IPS-18c (cell line): Measurements from ENCODE around the gene ANKRD42.
"Not testable (repeated sequence)": the region's sequence is repeated elsewhere in the genome, so short reads cannot be mapped to it uniquely, and the experiment has no call there.

Experiments
- H3K4me3 ChIP-seq: 2 replicates; pipeline ENCODE4 v1.7.0; 2013; ENCODE audit warnings: low read depth, mild to moderate bottlenecking, low read length, moderate library complexity; ENCODE audit not compliant: insufficient read depth
- H3K9me3 ChIP-seq: one replicate; pipeline ENCODE4 v1.6.1; 2013; ENCODE audit warnings: mild to moderate bottlenecking, low read length, moderate library complexity; ENCODE audit not compliant: control insufficient read depth, insufficient read depth

ANKRD42 gene

GRCh38 chr11:83269080-83269479 is 75.6 kb downstream of the ANKRD42 start:
- H3K9me3 ChIP-seq, H3K4me3 ChIP-seq: not testable (repeated sequence)

DNA sequence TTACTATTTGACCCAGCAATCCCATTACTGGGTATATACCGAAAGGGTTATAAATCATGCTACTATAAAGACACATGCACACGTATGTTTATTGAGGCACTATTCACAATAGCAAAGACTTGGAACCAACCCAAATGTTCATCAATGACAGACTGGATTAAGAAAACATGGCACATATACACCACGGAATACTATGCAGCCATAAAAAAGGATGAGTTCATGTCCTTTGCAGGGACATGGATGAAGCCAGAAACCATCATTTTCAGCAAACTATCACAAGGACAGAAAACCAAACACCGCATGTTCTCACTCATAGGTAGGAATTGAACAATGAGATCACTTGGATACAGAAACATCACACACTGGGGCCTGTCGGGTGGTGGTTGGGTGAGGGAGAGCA is 78.2 kb downstream of the ANKRD42 start:
- not testable (repeated sequence) for H3K9me3 ChIP-seq

GRCh38 chr11:83272627-83273026 is 79.1 kb downstream of the ANKRD42 start:
- Histone ChIP-seq H3K4me3 (no peak overlapping the region), H3K9me3 (no peaks in the 10 kb centered on the region)

More for the DNA sequence above, 78.2 kb downstream of the ANKRD42 start:
- not testable (repeated sequence) for H3K4me3 ChIP-seq

DNA sequence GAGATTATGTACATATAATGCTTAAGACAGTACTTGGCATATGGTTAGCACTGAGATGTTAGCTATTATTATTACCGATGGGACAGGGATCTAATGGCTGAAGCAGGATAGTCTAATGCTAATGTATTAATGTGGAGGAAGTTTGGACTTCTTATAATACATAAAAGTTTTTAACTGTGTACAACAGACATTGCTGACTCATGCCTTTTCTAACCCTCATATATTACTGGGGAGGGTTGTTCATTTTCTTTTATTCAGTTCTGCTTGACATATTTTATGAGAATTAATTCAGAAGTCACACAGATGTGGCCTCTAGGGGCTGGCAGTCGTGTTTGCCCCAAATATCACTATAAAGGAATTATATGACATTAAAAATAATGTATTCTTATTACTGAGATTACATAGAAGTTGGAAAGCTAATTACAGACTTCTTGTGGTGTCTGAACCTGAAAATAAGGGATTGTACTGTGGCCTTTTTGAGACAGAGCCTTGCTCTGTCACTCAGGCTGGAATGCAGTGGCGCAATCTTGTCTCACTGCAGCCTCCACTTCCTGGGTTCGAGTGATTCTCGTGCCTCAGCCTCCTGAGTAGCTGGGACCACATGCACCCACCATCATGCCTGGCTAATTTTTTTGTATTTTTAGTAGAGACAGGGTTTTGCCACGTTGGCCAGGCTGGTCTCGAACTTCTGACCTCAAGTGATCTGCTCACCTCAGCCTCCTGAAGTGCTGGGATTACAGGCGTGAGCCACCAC is 82.6 kb downstream of the ANKRD42 start:
- Histone ChIP-seq H3K9me3 (no peaks in the 10 kb centered on the region), H3K4me3 (no peak overlapping the region)

- H3K4me3 ChIP-seq: no peak overlapping the region
- no peaks in the 10 kb centered on the region for H3K9me3 ChIP-seq
Measured at GRCh38 chr11:83278351-83278750, 84.8 kb downstream of the ANKRD42 start.

GRCh38 chr11:83280256-83280655 is 86.7 kb downstream of the ANKRD42 start:
- Histone ChIP-seq H3K4me3 (no peak overlapping the region), H3K9me3 (no peaks in the 10 kb centered on the region)

DNA sequence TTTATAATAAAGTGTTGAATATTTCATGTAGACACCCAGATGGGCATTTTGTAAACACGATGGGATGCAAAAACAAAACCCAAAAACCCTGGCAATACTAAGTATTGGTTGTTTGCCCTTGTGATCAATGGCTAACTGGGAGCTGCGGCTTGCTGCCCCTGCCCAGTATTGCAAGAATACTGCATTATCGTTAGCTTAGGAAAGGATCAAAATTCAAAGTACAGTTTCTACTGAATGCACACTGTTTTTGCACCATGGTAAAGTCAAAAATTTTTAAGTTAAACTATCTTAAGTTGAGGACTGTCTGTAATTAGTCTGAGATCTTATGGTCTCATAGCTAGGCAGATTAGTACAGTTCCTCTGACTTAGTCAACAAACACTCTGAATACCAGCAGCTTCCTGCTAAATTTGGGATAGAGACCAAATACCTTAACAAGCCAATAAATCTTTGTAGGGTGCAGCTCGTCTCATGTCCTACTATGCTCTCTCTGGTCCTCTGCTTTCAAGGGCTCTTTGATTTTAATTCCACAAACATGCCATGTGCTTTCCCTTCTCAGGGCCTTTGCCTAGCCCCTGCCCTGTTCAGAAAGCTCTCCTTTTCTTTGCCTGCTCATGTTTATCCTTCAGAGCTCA is 88.7 kb downstream of the ANKRD42 start:
- H3K9me3 ChIP-seq: no peaks in the 10 kb centered on the region
- H3K4me3 ChIP-seq: no peak overlapping the region

DNA sequence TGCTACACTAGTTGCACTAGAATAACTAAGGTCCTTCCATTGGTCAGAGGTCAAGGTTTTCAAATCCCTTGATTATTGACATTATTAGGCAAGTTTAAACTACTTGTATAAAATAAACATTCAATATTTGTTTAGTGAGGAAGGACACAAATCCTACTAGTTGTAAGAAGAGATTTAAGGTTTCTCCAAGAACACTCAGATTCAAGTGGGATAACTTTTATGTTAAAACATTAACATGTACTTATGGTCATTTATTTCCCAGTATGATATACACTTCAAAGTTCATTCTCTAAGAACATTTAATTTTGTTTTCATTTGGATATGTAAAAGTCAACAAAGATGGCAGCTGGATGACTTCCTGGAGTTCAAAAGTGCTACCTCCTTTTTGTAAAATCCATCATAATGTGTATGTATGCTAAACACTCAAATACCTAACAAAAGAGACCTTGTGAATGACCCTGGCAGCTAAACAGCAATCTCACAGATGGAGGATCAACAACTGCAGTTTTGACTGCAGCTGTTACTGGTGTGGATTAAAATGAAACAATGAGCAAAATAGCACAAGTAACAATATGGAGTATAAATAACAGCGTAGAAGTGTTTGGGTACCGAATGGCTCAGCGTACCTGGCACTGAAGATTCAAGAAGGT is 91.1 kb downstream of the ANKRD42 start:
- peak overlapping the region; percentile 98 for H3K4me3 ChIP-seq

DNA sequence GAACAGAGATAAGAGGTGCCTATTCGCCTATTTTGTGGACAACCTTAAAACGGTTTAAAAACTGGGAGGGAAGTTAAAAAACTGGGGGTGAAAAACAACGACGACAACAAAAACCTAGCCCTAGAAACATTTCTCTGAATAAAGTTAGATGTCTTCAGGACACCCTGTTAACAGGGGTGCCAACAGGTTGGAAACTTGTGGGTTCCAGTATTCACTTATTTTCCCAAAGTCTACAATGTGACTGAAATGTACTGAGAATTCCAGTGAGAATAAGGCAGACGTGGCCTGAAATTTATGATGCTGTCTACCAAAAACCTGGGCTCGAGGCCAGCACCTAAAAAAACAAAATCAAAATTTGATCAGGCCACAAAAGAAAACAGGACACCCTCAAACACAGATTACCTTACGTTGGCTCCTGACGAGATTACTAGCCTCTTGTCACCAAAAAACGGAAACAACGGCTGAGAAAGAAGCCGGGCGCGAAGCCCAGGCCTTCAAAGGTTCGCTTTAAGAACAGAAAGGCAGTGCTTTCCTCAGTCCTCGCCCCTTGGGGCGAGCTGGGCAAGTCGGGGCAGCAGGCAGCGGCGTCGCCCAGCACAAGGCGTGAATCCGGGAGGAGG is 91.7 kb downstream of the ANKRD42 start:
- peak overlapping the region; percentile 98 for H3K4me3 ChIP-seq
- H3K9me3 ChIP-seq: no peaks in the 10 kb centered on the region

More for the DNA sequence above, 91.1 kb downstream of the ANKRD42 start:
- no peaks in the 10 kb centered on the region for H3K9me3 ChIP-seq

- H3K4me3 ChIP-seq: peak within 1 kb of the TSS; percentile 98
- H3K9me3 ChIP-seq: no peaks in the 10 kb centered on the region
Measured at GRCh38 chr11:83285771-83286528, 92.4 kb downstream of the ANKRD42 start, which contains the start of gene CCDC90B. Gene CCDC90B, minus strand, starts transcription at chr11:83286367. Its CDS starts 395 bp downstream, at chr11:83285972.

- Histone ChIP-seq H3K4me3 (no peak overlapping the region), H3K9me3 (no peaks in the 10 kb centered on the region)
Measured at GRCh38 chr11:83287631-83288030, 94.1 kb downstream of the ANKRD42 start.

GRCh38 chr11:83292709-83293456 is 99.4 kb downstream of the ANKRD42 start:
- Histone ChIP-seq H3K4me3 (no peak overlapping the region), H3K9me3 (no peaks in the 10 kb centered on the region)

DNA sequence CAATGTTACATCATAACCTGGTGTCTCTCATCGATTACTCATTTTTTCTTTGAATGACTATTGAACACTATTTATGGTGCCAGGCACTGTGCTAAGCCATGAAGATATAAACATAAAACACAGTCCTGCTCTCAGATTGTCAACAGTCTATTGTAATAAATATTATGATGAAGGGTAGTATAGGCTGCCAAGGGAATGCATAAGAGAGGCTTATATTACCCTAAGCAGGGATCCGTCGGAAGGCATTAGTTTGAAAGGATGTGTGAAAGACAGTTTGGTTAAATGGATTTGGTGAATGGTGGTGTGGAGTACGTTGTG is 99.9 kb downstream of the ANKRD42 start:
- Histone ChIP-seq H3K4me3 (no peak overlapping the region), H3K9me3 (no peaks in the 10 kb centered on the region)

GRCh38 chr11:83294208-83294607 is 100.7 kb downstream of the ANKRD42 start:
- Histone ChIP-seq H3K9me3 (no peaks in the 10 kb centered on the region), H3K4me3 (no peak overlapping the region)
